ENCODE data around the gene CCL5. TPM values are rescaled to one million over a fixed set of nuclear protein-coding genes. Genes with fewer than 3 reads are reported as not detected.

CCL5 gene
- polyA plus RNA-seq, 3 donors: 0.96 to 1.4 (median 1.4) TPM

DNA sequence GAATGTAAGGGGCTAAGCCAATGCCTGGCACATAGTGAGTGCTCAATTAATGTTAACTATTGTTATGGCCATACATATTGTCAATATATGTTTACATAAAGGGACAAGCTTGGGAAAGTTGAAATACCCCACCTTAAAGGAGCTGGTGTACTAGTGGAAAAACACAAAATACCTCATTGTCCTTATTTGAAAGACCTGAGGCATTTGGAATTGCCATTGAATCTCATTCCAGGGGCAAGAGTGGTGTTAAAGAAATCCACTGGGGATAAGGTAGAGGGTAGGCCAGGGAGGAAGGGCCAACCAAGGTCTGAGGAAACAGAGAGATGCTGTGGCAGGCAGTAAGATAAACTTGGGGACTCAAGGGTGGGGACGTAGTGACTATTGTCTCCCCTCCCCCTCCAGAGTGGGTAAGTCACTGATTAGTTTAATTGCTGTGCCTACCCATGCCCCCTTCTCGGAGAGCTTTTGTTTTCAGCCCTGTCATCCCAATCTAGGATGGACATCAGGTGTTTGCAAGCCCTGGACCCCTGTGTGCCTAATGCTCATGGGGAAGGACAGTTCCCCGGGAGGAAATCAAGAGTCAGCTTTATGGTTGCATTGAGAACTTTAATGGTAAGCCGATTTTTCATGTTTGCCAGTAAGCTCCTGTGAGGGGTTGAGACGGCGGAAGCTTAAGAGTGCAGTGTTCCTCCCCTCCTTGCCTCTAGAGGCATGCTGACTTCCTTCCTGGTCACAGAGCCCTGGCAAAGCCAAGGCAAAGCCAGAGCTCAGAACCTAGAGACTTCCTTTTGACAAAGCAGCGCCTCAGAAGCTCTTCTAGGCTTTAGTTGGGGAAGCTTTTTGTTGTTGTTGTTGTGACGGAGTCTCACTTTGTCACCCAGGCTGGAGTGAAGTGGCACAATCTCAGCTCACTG, 9.0 kb downstream of the CCL5 start:
- DNase-seq: no peak

DNA sequence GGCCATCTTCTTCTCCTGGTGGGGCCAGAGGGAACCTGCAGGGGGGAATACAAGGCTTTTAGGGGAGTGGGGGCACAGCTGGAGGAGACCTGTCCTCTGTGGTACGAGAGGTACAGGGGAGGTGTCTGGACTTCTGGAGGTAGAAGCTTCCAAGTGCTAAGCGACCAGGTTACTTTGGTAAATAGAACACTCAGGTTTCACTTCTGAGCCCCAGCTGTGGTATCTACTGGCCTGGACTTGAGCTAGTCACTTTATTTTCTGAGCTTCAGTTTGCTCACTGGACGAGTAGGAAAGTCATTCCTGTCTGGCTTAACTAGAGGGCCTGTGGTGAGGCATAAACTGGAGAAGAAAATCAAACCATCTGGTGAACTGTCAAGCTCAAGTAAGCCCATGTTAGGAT, 11.4 kb downstream of the CCL5 start, which contains the start of gene HEATR9:
HEATR9 (minus strand) TSS at position 155 of the 400 bp plus-strand sequence; CDS start at position 6, 149 bp downstream.
- DNase-seq: no peak

DNA sequence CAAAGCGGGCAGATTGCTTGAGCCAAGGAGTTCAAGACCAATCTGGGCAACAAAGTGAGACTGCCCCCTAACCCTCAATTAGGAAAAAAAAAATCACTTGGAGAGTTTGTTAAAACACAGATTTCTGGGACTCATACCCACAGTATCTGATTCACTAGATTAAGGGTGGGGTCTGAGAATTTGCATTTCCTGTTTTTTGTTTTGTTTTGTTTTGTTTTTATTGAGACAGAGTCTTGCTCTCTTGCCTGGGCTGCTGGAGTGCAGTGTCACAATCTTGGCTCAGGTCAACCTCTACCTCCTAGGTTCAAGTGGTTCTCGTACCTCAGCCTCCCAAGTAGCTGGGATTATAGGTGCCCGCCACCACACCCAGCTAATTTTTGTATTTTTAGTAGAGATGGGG, 12.6 kb downstream of the CCL5 start:
- DNase-seq: no peak

DNA sequence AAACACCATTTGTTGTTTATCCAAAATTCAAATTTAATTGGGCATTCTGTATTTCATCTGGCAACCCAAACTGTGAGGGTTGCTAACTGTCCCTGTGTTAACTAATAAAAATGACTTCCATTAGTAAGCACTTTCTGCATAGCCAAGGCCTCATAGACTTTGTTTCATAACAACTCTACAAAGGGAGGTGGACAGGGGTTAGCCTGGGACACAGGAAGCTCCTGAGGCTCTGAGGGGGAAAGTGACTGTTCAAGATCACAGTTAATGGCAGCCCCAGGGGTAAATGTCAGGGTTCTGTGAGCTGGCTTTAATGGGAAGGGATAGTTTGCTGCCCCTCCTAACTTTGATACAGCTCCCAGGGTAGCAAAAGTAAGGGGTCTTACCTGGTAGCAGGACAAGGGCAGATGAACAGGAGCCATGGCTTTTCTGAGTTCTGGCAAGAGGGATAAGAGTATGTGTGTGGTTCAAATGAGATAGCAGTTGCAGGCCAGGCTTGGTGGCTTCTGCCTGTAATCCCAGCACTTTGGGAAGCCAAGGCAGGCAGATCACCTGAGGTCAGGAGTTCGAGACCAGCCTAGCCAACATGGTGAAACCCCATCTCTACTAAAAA, 13.7 kb downstream of the CCL5 start:
- no peak for DNase-seq

DNA sequence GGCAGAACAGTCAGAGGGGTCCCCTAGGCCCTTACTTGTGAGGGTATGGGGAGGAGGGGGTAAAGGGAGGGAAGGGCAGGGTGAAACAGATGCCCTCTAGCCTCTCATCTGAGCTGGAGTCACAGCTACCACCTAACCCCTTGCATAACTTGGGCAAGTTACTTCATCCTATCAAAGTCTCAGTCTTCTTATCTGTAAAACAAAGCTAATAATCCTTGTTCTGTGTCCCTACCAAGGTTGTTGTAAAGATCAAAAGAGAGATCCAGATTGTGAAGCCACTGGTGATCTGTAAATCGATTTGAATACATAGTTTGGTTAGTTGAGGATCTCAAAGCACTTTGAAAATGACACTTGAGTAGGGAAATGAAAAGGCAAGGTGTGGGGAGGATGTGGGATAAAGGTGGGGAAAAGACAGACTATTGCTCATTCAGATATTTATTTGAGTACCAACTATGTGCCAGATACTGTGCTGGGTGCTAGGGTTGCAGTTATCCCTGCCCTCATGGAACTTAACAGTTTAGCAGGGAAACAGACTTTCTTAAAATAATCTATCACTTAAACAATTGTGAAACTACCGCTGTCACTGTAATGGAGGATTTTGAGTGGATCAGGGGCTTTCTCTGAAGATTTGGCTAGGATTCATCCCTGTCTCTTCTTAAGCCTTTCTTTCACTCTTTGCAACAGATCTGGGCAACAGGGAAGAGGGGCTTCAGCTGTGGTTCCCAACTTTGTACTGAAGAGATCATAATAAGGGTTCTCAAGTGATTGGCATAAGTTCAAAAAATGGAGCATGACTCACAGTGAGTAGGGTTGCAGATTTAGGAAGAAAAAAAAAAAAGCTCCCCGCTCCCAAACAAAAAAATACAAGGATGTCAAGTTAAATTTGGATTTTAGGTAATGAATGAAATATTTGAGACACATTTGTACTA, 14.5 kb downstream of the CCL5 start:
- no peak for DNase-seq

DNA sequence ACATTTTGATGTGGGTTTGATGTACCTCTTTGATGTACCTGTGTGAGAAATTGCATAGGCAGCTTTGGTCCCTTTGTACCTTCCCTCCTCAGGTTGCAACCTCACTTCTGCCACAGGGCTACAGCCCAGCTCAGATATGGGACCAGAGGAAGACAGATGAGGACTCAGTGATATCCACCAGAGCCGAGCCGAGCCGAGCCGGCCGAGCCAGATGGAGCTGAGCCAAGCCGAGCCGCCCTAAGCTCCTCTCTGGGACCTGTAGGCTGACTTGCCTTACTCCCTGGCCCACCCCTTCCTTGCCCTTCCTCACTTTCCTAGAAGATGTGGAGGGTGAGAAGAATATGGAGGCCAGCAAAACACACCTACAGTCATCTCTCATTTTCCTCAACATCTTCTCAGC, 15.3 kb downstream of the CCL5 start:
- DNase-seq: no peak

DNA sequence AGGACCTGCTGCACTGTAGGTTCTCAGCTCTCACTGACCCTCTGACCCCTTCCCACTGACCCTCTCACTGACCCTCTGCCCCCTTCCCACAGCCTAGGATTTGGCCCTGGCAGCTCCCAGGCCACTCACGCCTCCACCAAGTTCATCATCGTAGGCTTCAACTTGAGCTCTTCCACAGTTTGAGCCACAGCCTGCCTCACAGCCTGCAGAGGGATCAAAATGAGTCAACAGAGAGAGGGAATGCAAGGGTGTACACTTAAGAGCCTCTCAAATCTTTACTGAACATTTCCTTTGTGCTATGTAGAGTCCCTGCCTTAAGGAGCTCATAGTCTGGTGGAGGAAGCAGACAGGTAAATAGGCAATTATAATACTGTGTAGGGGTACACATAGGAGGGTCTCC, 23.6 kb downstream of the CCL5 start:
- no peak for DNase-seq

DNA sequence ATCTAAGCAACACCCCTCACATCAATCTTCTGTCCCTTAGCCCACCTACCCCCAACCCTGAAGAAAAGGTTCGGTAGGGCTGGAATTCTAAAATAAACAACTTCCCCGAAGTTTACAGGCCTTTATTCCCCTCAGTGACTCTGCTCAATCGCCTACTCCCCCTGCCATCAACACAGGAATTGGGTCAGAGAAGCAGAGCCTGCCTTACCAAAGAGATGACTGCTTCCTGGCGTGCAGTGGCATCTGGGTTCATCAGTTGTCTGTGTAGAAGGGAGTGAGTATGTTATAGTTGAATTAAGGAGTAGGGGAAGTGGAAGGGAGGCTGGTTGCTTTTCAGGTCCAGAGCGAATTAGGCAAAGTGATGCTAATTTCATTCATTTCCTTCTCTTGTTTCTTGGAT, 24.2 kb downstream of the CCL5 start:
- no peak for DNase-seq

DNA sequence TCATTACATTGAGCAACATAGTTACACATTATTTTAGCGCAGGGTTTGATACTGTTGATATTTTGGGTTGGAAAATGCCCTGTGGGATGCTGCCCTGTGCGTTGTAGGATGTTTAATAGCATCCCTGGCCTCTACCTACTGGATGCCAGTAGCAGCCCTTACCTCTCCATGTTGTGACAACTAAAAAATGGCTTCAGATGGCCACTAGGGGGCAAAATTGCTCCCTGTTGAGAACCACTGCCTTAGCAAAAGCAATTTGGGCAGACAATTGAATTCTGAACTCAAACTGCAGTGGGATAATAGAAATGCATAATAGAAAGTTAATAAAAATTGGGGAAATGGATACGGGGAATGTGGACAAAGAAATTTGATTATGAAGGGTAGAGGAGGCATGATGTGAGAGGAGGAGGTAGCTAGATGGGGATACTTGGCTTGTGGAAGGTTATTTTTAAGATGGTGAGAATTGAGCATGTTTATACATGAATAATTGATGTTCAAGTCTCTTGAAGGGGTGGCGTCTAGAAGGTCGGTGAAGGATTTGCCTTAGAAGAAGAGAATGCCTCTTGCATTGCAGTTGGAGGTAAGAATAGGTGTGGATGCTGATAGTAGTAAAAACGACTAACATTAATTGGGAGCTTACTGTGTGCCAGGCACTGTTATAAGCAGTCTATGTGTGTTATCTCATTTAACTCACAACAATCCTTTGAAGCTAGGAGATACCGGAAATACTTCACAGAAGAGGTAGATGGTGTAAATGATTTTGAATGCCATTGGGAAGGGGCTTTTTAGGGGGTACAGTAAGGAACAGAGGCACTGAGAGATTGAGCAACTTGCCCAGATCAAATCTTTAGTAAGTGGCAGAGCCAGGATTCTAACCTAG, 30.5 kb downstream of the CCL5 start:
- DNase-seq: peak; percentile 60

DNA sequence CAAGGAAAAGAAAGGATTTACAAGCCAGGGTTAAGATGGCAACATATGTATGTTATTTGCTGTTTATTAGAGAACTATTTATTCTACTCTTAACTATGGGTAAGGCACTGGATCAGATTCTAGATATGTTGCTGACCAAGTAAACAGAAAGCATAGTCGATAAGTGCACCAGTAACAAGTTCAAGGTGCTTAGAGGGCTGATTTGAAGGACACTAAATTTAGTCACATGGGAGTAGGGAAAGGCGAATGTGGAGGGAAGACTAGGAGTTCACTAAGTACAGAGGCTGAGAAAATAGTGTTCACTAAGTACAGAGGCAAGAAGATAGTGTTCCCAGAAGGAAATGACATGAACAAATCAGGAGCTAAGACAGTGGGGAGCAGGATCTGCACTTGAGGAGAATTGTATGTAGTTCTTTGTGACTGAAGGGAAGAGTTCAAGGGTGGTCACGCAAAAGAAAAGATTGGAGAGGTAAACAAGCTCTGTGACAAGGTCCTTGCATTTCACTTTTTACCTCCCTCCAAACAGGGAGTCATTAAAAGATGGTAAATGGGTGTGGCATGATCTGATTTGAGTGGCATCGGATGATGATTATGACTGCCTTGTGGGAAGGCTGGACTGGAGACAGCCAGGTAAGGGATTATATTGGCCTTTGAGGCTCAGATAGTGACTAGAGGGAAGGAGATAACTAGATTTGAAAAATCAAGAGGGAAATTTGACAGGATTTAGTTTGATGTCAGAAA, 32.4 kb downstream of the CCL5 start:
- DNase-seq: no peak

DNA sequence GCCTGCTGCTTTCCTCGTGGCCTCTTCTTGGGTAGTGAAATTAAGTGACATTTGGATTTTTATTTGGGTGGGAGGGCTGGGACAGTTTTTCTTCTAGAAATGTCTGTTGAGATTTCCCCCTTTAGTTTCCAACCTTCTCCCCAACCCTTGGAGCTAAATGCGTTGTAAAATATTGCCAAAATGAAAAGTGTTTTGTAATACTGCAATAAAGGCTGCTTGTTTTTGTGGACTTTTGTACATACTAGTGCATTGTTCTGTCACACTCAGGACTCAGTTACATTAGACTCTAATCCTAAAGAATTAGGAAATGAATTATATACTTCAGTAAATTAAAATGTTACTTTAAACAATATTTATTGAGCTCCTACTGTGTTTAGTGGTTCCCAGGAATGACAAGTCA, 33.2 kb downstream of the CCL5 start:
- no peak for DNase-seq

DNA sequence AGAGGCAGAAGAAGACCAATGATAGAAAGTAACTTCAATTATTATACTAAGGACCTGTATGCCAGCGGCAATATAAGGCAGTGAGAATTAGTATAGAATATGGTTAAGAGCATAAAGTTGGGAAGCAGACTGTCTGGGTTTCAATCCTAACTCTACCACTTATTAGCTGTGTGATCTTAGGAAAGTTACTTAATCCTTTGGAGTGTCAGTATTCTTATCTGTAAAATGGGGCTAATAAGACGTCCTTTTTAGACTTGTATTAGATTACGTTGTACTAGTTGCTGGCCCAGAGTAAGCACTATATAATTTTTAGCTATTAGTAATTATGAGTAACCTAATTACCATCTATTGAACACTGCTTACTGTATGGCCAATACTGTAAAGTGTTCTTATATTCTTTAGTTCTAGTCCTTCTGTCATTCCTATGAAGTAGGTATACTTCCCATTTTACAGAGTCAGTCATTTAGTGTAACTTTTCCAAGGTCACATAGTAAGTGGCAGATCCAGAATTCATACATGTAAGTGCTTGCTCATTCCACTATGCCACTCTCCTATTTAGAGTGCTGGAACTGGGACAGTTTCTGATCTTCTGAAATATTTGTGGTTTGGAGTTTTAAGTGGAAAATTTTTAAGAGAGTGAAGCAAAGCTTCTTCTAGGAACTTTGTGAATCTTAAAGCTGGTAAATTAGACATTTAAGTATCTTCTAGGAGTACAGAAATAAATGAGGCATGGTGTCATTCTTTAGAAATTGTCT, 33.9 kb downstream of the CCL5 start:
- no peak for DNase-seq

DNA sequence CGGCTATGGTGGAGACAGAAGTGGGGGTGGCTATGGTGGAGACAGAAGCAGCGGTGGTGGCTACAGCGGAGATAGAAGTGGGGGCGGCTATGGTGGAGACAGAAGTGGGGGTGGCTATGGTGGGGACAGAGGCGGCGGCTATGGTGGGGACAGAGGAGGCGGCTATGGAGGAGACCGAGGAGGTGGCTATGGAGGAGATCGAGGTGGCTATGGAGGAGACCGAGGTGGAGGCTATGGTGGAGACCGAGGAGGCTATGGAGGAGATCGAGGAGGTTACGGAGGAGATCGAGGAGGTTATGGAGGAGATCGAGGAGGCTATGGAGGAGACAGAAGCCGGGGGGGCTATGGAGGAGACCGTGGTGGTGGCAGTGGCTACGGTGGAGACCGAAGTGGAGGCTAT, 35.6 kb downstream of the CCL5 start:
- DNase-seq: no peak

DNA sequence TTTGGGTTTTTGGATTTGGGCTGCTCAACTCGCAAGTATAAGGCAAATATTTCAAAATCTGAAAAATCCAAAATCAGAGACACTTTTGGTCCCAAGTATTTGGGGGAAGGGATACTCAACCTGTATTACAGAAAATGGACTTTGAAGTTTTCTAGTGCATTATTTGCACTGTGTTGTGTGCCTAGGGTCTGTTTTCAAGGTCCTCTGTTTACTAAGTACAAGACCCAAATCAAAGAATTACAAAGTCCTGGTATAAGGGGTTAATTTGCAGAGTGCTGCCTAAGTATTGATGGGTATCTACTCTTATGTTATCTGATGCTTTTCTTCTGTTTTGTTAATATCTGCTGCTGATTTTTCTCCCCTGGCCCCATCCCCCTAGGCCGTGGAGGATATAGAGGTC, 36.5 kb downstream of the CCL5 start:
- no peak for DNase-seq

DNA sequence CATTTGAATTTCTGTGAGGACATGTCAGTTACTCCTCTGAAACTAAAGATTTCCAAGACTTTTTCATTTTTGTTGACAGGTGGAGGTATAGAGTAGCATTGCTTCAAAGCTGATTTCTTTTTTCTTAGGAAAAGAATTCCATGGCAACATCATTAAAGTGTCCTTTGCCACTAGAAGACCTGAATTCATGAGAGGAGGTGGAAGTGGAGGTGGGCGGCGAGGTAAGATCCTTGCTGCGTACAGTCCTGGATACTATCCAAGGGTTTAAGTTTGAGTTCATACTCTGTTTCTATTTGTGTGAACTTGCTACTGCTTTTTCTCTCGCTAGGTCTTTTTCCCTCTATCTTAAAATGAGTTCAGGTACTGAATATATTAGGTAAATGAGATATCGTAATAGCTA, 37.9 kb downstream of the CCL5 start:
- DNase-seq: no peak

DNA sequence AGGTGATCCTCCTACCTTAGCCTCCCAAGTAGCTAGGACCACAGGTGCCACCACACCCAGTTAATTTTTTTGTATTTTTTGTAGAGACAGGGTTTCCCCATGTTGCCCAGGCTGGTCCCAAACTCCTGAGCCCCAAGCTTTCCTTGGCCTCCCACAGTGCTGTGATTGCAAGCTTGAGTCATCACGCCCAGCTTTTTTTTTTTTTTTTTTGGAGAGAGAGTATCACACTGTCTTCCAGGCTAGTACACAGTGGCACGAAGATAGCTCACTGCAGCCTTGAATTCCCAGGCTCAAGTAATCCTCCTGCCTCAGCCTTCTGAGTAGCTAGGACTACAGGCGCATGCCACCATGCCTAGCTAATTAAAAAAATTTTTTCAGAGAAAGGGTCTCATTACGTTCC, 38.7 kb downstream of the CCL5 start:
- no peak for DNase-seq

DNA sequence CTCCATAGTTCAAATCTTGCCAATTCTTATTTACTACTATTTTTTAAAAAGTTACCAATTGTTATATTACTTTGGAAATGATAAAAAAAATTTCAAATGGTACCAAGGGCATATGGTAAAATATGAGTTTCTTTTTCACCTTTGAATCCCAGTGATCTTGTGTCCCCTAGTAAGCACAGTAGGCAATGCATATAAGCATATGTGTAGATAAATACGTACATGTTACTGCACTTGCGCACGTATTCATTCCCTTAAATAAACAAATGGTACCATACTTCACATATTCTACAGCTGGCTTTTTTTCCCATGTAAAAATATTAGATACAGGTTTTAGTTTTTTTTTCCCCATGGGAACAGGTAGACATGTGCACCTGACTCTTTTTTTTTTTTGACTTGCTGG, 39.1 kb downstream of the CCL5 start:
- DNase-seq: no peak

DNA sequence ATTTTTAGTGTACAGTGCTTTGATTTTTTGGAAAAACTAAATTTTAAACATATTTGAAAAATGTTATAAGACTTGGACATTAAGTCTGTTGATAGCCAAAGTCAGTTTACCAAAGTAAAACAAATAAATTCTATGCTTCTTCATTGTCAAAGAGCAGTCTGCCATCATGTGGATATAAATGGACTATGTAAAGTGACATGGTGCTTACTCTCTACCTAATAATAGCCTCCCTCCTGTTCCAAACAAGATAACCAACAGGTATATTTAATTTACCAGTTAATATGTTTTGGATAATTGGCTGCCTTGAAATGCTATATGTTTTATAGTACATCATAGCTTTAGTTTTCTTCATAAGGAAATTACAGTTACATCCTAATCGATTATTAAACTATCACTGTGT, 55.0 kb downstream of the CCL5 start:
- DNase-seq: no peak

Measured in renal pelvis (tissue), 4 donors.